IPS DF 19.7 (cell line): ENCODE results near the gene CCPG1.
"Not testable (repeated sequence)": the region's sequence is repeated elsewhere in the genome, so short reads cannot be mapped to it uniquely, and the experiment has no call there.

Experiments
- DNase-seq: peaks from one replicate; pipeline ENCODE4 v3.0.0-alpha.2; 2013; ENCODE audit warnings: low read depth, low spot score

CCPG1 gene, protein sequence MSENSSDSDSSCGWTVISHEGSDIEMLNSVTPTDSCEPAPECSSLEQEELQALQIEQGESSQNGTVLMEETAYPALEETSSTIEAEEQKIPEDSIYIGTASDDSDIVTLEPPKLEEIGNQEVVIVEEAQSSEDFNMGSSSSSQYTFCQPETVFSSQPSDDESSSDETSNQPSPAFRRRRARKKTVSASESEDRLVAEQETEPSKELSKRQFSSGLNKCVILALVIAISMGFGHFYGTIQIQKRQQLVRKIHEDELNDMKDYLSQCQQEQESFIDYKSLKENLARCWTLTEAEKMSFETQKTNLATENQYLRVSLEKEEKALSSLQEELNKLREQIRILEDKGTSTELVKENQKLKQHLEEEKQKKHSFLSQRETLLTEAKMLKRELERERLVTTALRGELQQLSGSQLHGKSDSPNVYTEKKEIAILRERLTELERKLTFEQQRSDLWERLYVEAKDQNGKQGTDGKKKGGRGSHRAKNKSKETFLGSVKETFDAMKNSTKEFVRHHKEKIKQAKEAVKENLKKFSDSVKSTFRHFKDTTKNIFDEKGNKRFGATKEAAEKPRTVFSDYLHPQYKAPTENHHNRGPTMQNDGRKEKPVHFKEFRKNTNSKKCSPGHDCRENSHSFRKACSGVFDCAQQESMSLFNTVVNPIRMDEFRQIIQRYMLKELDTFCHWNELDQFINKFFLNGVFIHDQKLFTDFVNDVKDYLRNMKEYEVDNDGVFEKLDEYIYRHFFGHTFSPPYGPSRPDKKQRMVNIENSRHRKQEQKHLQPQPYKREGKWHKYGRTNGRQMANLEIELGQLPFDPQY

DNA sequence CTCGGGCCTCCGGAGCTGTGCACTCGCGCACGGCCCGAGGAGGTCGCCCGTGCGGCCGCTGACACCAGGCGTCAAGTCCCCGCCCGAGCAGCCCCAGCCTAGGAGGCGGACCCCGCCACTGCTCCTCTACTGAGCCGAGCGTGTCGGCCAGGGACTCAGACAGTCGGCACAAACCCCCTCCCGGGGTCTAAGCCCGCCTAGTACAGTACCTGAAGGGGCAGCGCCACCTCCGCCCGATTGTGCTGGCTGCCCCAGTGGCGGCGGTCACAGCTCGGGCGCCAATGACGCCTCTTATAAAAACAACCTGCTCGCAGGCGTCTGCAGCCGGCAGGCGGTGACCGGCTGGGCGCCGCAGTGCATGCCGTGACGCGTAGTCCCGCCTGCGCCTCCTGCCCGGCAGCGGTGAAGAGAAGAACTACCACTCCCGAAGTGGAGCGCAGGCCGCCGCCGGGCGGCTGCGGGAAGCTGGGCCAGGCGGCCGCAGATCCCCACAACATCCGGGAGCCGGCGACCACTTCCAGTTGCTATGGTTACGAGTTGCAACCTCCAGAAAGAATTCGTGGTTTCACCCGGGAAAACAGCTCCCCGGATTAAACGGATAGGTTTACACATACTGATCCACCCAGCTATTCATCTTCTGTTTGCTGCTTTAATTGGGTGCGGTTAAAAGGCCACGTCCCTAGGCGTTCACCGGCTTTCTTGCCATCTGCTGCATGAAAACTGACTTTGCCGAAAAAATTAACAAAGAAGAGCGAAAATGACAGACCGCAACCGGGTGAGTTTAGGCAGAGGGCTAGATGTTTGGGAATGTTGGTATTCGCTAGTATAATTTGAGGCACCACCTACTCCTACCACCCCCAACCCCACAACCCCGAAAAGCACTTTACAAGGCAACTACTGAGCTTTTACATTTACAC, at the start of gene CCPG1, which contains the start of gene PIERCE2:
CCPG1 (minus strand) TSS at position 348 of the 917 bp plus-strand sequence. CDS start 18,935 bp downstream, outside the sequence.
PIERCE2 (plus strand) TSS at position 484 of the 917 bp plus-strand sequence; CDS start at position 758, 274 bp downstream.
- peak; percentile 79 for DNase-seq

- no peak for DNase-seq
Measured at GRCh38 chr15:55457401-55458022, 49.4 kb upstream of the CCPG1 start.

DNA sequence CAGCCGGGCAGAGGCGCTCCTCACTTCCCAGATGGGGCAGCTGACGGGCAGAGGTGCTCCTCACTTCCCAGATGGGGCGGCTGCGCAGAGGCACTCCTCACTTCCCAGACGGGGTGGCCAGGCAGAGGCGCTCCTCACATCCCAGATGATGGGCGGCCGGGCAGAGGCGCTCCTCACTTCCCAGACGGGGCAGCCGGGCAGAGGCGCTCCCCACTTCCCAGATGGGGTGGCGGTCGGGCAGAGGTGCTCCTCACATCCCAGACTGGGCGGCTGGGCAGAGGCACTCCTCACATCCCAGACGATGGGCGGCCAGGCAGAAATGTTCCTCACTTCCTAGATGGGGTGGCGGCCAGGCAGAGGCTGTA, 38.9 kb upstream of the CCPG1 start:
- not testable (repeated sequence) for DNase-seq

DNA sequence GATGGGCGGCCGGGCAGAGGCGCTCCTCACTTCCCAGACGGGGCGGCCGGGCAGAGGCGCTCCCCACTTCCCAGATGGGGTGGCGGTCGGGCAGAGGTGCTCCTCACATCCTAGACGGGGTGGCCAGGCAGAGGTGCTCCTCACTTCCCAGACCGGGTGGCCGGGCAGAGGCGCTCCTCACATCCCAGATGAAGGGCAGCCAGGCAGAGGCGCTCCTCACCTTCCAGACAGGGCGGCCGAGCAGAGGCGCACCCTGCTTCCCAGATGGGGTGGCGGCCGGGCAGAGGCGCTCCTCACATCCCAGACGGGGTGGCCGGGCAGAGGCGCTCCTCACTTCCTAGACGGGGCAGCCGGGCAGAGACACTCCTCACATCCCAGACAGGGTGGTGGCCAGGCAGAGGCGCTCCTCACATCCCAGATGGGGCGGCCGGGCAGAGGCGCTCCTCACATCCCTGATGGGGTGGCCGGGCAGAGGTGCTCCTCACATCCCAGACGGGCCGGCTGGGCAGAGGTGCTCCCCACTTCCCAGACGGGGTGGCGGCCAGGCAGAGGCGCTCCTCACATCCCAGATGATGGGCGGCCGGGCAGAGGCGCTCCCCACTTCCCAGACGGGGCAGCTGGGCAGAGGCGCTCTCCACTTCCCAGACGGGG, 38.3 kb upstream of the CCPG1 start:
- not testable (repeated sequence) for DNase-seq

- not testable (repeated sequence) for DNase-seq
Measured at GRCh38 chr15:55445936-55446335, 37.8 kb upstream of the CCPG1 start.

DNA sequence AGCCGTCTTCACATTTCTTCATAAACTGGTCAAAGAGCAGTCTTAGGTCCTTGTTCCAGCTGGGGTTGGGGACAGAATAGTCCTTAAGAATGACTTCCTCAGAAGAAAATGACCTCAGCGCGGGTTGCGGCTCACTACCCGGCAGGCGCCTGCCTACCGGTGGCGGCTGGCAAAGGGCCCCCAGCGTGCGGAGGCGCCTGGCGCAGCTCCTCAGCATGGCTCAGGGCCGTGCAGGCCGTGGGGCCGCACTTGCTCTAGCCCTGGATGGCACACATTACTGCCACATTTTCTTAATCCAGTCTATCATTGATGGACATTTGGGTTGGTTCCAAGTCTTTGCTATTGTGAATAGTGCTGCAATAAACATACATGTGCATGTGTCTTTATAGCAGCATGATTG, 35.0 kb upstream of the CCPG1 start:
- DNase-seq, result not testable (repeated sequence)

- no peak for DNase-seq
Measured at GRCh38 chr15:55434989-55435825, 27.0 kb upstream of the CCPG1 start.

- no peak for DNase-seq
Measured at GRCh38 chr15:55422089-55422488, 13.9 kb upstream of the CCPG1 start.

DNA sequence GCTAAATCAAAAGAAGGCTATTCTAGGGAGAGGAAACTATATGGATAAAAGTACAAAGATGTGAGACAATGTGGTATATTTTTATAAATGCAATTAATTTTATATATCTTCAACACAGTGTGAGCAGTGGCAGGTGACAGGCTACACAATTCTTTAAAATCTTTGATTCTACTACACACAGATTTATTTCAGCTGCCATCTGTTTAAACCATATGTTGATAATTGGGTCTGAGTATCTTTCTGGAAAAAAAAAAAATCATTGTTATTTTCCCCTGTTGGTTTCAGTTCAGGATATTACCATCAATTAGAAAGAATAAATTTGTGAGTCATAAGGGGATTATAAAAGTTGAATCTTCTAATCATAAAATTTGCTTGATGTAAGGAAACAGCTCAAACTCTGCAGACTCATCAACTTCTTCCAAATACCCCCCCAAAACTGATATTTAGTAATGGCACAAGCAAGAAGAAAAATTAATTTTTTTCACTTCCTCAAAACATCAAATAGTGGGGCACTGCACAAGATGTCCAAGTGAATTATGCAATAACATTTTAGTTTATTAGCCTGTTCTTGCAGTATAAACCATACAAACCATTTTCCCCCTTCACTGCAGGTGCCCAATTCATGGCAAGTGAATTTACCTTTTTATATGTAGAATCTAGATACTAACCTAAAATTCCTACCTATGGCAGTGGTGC, 12.2 kb upstream of the CCPG1 start:
- DNase-seq, result no peak

DNA sequence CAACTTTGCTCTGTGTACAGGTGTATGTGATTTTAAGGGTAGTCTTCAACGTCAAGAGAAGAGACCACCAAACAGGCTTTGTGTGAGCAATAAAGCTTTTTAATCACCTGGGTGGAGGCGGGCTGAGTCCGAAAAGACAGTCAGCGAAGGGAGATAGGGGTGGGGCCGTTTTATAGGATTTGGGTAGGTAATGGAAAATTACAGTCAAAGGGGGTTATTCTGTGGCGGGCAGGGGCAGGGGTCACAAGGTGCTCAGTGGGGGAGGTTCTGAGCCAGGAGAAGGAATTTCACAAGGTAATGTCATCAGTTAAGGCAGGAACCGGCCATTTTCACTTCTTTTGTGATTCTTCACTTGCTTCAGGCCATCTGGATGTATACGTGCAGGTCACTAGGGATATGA, 9.5 kb upstream of the CCPG1 start:
- not testable (repeated sequence) for DNase-seq

- DNase-seq, result not testable (repeated sequence)
Measured at GRCh38 chr15:55408976-55409375, 817 bp upstream of the CCPG1 start.

GRCh38 chr15:55407498-55408011, 604 bp downstream of the CCPG1 start:
- no peak for DNase-seq

- no peak for DNase-seq
Measured at GRCh38 chr15:55403531-55403930, 4.6 kb downstream of the CCPG1 start.

GRCh38 chr15:55402707-55403106, 5.5 kb downstream of the CCPG1 start:
- DNase-seq, result no peak

DNA sequence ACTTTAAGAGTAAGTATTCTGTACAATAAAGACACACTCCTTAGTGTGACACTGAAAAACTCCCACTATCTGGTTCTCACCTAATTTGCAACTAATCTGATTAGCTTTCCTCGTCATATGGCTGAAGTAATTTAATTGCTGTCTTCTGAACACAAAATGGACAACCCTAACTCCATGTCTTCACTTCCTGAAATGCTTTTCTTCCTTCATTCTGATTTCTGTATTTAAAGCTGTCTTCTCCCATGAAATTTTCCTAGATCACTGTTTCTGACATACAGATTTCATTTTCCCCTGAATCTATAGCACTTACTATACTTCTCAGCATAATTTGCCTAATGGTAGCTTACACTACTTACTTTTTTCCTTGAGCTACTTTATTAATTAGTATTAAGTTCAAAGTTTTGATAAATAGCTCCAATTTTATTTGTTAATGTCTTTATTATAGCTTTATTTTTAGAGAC, 6.3 kb downstream of the CCPG1 start:
- no peak for DNase-seq

DNA sequence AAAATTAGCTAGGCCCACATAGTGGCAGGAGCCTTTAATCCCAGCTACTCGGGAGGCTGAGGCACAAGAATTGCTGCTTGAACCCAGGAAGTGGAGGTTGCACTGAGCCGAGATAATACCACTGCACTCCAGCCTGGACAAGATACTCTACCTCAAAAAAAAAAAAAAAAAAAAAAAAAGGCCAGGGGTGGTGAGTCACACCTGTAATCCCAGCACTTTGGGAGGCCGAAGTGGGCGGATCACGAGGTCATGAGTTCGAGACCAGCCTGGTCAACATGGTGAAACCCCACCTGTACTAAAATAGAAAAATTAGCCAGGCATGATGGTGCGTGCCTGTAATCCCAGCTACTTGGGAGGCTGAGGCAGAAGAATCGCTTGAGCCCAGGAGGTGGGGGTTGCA, 8.1 kb downstream of the CCPG1 start:
- DNase-seq, result not testable (repeated sequence)

- DNase-seq, result no peak
Measured at GRCh38 chr15:55398243-55398642, 9.9 kb downstream of the CCPG1 start.

DNA sequence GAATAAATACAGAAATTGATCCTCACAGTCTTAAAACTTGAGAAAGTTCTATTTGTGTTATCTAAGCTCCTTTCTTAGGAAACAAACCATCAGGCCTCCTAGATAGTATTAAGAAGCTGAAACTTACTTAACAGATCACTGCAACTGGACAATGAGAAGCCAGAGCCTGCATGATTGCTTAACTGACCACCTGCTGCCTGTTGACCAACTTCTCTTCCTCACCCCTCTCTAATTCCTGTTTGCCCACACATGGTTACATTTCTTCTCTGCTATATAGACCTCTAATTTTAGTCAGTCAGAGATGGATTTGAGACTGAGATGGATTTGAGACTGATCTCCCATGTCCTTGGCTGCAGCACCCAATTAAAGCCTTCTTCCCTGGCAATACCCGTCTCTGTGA, 13.5 kb downstream of the CCPG1 start:
- no peak for DNase-seq

DNA sequence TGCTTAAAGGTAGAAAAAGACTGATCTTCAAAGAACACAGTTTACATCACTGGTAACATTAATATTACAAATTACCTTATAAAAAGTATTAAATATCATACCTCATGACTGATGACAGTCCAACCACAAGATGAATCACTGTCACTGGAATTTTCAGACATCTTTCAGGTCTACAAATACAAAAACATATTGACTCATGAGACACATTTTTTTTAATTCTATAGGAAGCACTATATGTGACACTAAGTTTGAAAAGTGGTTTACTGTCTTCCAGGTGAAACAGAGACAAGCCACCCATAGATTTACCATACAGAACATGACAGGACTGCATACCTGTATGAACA, 18.9 kb downstream of the CCPG1 start:
- DNase-seq, result no peak
